Stimulated activated CD4-positive, alpha-beta T cell treated with anti-CD3 and anti-CD28 coated beads, Interleukin-4, amount 100 ng/mL, for 48 hours (primary cell): ENCODE results near the gene ENPP6.
"Not testable (repeated sequence)": the region's sequence is repeated elsewhere in the genome, so short reads cannot be mapped to it uniquely, and the experiment has no call there.

Experiments used
- DNase-seq, 2 donors: peaks; one replicate each; pipeline ENCODE4 v3.0.0-alpha.2; 2020; ENCODE audit warnings: low read depth in 2 of 2

ENPP6 gene

DNA sequence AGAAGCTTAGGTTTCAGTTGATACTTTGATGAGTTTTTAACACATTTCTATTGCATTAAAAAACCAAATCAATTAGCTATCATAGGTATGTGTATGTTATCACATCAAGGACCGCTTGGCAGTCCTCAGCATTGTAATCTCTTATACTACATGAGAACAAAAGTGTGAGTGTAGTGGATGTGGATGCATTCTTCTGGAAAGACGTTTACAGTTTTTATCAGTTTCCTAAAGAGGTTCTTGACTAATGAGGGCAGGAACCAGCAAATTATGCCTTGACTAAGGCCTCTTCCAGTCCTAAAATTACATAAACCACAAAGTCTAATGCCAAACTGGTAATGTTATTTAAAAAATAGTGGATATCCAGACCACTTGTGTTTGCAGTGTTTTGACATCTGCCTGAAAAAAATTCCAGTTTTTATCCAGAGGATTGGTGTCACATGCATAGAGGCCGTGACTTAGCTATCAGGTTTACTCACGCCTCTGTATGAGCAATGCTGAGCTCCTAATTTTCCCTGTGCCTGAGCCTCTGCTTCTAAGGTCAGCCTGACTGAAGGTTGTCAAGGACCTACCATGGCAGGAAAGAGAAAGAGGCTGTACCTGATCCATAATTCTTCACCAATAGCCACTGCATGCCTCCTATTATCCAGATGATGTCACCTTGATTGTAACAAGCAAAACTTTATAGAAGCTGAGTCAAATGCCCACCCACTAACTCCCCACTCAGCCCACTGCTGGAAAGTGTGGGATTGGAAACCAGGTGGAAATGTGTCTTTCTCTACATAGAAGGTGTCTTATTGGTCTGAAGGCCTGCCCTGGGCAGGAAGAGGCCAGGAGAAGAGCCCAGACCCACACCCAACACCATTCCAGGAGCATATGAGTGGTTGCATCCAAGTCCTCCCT lies 68.7 kb downstream of the ENPP6 start:
- DNase-seq: no peak

GRCh38 chr4:184147858-184148737 lies 69.6 kb downstream of the ENPP6 start:
- DNase-seq: no peak

DNA sequence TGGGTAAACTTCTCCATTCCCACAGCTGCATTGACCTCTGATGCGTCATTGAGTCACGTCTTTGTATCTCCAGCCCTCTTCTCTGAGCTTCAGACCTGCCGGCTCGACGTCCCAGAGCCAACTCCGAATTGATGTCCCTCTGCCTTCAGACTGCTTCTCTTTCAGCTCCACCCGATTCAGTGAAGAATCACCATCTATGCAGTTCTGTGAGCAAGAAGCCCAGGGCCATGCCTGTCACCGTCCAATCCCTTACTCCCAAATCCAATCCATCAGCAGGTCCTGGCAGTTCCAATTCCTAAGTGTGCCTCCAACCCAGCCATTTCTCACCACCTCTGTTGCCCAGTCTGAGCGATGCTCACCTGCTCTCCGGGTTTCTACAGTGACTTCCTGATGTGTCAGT lies 70.7 kb downstream of the ENPP6 start:
- no peak for DNase-seq

- DNase-seq: no peak
These were observed 72.1 kb downstream of the ENPP6 start for GRCh38 chr4:184145596-184145995.

DNA sequence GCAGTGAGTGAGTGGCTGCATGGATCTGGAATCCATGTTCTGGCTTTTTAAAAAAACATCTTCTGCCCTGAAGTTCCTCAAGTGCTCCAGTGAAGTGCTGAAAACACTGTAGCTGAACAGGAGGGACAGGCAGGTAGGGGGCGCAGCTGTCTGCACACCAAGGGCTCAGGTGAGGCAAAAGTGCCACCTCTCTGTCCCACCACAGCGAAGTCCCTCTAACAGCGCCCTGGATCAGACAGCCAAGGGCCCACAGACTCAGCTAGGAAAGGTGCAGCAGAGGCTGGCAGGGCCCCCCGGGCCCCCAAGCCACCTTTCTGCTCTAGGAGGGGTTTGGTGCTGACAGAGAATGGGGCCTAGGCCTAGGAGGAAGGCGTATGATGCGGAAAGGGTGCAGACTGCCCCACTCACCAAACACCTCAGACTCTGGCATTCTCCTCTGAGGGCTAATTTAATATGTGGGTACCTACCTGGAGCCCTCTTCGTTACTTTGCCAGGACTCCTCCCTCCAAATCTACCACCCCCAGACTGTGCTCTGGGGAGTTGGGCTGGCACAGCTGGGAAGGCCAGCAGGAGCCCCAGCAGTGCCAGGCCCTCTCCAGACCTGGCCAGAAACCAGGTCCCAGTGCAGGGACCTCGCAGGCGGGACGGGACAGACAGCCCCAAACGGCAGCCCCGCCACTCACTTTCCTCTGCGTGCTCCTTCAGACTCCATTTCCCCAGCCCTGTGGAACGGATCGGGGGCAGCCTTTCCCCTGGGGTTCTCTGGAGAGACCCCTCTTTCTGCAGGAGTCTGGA lies 73.7 kb downstream of the ENPP6 start:
- DNase-seq: no peak

- DNase-seq: no peak
These were observed 75.3 kb downstream of the ENPP6 start for GRCh38 chr4:184142121-184143000.

- DNase-seq: not testable (repeated sequence)
These were observed 76.8 kb downstream of the ENPP6 start for GRCh38 chr4:184140901-184141300.

DNA sequence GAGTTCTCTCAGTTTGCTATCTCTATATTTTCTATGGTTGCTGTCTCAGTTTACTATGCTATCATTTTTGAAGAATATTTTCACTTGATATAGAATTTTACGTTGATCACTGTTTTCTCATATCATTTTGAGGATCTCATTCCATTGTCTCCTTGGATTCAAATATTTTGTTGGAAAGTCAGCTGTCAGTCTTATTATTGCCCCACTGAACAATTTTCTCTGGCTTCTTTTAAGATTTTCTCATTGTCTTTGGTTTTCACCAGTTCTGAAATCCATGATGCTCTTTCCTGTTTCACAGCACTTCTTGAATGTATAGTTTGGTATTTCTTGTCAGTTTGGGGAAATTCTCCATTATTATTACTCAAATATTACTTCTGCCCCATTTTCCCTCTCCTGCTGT lies 81.1 kb downstream of the ENPP6 start:
- no peak for DNase-seq

- DNase-seq: no peak
These were observed 90.9 kb downstream of the ENPP6 start for GRCh38 chr4:184126800-184127199.

DNA sequence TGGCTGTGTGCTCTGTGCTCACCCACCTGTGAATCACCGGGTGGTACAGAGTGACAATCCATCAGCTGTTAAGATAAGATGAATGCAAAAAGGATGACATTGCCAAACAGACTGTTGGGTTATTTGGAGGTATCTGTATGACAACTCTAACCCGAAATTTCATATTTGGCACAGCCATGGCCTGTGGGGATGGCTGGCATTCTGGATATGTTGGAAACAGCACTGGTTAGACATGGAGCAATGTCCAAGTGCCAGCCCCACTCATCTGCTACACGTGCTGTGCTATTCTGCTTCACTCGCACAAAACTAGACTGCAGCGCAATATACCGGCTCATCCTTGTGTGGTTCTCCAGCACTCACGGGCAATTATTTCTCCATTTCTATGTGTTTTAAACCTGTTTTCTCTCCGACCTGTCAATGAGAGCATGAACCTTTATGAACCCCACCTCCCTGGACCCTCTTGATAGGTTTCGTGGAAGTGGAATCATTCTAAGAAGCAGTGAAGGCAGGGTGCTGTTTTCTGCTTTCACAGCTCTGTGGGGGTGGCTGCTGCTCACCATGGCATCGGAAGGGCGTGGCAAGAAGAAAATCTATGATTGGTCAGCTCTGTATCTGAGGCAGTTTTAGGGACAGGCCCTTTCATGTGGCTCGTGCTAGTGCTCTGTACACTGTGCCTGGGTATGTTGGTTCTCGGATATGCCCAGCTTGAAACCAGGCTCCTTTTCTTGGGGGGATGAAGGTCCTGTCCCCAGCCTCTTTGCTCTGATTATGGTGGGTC lies 94.9 kb downstream of the ENPP6 start:
- DNase-seq: no peak

DNA sequence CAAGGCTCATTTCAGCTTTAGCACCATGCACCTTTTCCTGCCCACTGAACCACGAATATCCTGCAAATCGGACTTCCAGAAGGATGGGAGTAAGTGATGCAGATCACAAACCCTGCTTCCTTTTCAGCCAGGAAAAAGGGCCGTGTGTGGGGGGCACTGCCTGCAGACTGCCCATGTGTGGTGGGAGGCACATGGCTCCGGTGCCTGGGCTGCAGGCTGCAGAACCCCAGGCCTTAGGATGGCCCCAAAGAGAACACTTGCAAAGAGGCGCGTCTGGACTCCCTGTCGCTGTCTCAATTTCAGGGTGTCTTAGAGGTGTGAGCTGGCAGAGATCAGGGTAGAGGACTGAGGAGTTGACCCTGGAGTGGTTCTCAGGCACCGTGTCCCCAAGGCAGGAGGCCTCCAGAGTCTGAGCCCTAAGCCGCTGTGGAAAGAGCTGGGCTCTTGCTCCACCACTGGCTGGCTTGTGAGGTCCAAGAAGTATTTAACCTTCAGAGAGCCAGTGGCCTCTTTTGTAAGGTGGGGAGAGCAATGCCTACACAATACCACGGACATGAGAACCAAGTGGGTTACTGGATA lies 97.0 kb downstream of the ENPP6 start:
- DNase-seq: no peak

- no peak for DNase-seq
These were observed 99.9 kb downstream of the ENPP6 start for GRCh38 chr4:184117662-184118199.

GRCh38 chr4:184115399-184115798 lies 102.3 kb downstream of the ENPP6 start:
- DNase-seq: no peak

DNA sequence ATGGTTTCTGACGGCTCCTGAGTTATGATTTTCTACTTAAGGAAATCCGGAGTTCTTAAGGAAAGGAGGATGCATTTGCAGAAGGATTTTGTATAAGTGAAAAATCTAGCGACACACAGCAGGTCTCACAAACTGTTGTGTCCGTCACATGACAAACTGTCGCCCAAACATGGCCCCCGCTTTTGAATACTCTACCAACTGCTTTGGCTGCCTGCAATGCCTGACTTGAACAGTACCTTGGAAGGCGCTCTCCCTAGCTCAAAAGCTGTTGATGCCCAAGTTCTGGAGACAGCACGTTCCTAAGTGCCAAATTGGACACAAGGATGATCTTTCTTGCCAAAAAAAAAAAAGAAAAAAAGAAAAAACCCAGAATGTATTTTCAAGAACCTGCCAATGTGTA lies 103.2 kb downstream of the ENPP6 start:
- DNase-seq: no peak

DNA sequence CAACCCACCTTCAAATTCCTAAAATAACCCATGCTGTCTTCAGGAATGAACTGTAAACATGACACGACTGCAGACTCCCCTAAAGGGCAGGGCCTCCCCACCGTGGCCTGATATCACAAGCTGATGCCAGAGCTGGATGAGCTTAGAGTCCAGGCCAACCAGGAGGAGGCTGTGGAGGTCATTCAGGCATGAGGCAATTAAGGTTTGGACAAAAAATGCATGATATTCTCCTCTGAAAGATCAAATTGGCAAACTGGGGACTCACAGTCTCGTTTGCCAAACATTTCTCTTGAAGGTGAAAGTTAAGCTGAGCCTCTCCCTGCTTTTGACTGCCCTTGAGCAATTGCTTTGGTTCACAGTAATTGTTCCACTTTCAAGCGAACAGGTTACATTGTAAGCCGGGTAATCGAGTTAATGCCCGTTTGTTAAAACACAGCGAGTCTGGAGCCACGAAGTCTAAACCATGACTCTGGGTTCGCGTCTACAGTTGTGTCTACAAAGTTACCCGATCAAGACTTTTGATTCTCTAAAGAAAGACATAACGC lies 105.6 kb downstream of the ENPP6 start:
- no peak for DNase-seq

DNA sequence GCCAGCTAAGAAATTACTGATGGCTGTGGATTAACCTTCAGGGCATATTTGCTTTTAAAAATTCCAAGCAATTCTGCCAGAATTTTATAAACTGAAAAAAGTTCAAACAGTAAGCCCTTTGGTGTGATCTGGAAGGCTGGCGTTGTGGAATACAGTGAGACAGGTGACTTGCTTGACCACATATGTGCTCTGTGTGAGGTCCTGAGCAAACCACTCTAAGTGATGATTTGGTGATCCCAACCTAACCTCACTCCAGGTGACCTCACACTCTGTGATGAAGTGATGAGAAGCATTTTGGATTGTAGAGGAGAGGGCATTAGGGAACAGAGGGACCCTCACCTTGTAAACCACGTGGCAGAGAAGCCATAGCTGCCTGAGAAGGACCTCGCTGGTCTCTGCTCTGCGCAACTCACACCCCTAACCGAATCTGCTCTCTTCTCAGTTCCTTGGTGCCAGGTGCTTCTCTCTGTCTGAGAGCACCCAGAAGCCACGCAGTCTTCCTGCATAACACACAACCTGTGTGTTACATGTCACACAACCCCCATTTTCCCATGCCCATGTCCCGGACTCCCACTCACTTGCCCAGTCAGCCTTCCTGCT lies 106.3 kb downstream of the ENPP6 start:
- no peak for DNase-seq

- DNase-seq: no peak
These were observed 107.0 kb downstream of the ENPP6 start for GRCh38 chr4:184110452-184111224.

GRCh38 chr4:184108006-184108501 lies 109.6 kb downstream of the ENPP6 start:
- no peak for DNase-seq
